Lower leg skin (tissue), 3 donors: ENCODE results near the gene TAC4.

Experiments used
- CTCF ChIP-seq, 3 donors: fragments of 450-650 bp; IDR thresholded peaks; one replicate each; pipeline ENCODE4 v1.5.1; 2016; ENCODE audit warnings: antibody characterized with exemption in 3 of 3, mild to moderate bottlenecking in 3 of 3, moderate library complexity in 2 of 3
- POLR2A ChIP-seq, 2 donors: fragments of 450-650 bp; IDR thresholded peaks; one replicate each; pipeline ENCODE4 v1.6.1; 2016 to 2017; ENCODE audit warnings: antibody characterized with exemption in 2 of 2, mild to moderate bottlenecking in 1 of 2, moderate library complexity in 1 of 2

- TF ChIP-seq CTCF (IDR thresholded peaks at IDR 0.05) (no peak), POLR2A (IDR thresholded peaks at IDR 0.05) (no peak)
These were observed 38.8 kb downstream of the TAC4 start for GRCh38 chr17:49809056-49809455.
